ENCODE measurements around the gene KCNQ5.
A peak's percentile ranks its signal among the peaks of the same experiment; 100 is the strongest.
"Not testable (repeated sequence)": the region's sequence is repeated elsewhere in the genome, so short reads cannot be mapped to it uniquely, and the experiment has no call there.

The KCNQ5 gene

DNA sequence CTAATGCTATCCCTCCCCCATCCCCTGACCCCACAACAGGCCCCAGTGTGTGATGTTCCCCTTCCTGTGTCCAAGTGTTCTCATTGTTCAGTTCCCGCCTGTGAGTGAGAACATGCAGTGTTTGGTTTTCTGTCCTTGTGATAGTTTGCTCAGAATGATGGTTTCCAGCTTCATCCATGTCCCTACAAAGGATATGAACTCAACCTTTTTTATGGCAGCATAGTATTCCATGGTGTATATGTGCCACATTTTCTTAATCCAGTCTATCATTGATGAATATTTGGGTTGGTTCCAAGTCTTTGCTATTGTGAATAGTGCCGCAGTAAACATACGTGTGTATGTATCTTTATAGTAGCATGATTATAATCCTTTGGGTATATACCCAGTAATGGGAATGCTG is 356.9 kb downstream of the KCNQ5 start:
- not testable (repeated sequence) for H3K36me3 ChIP-seq (ENCODE audit: control insufficient read depth, insufficient read depth, low read length, severe bottlenecking); H3K27me3 ChIP-seq (replicated peaks; ENCODE audit: control insufficient read depth, insufficient read depth, low read length); DNase-seq (ENCODE audit: low read depth); H3K4me1 ChIP-seq (ENCODE audit: control insufficient read depth, insufficient read depth, low read length); H3K4me3 ChIP-seq (ENCODE audit: low read length); H3K9ac ChIP-seq (ENCODE audit: low read length); H3K9me3 ChIP-seq (ENCODE audit: control insufficient read depth, low read length)

DNA sequence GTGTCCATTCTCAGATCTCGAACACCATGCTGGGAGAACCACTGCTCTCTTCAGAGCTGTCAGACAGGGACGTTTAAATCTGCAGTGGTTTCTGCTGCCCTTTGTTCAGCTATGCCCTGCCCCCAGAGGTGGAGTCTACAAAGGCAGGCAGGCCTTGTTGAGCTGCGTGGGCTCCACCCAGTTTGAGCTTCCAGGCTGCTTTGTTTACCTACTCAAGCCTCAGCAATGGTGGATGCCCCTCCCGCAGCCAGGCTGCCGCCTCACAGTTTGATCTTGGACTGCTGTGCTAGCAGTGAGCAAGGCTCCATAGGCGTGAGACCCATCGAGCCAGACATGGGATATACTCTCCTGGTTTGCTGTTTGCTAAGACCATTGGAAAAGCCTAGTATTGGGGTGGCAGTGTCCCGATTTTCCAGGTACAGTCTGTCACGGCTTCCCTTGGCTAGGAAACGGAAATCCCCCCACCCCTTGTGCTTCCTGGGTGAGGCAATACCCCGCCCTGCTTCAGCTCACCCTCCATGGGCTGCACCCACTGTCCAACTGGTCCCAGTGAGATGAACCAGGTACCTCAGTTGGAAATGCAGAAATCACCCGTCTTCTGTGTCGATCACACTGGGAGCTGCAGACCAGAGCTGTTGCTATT is 362.4 kb downstream of the KCNQ5 start:
- not testable (repeated sequence) for H3K9me3 ChIP-seq (ENCODE audit: control insufficient read depth, low read length); H3K4me1 ChIP-seq (ENCODE audit: control insufficient read depth, insufficient read depth, low read length); DNase-seq (ENCODE audit: low read depth); H3K36me3 ChIP-seq (ENCODE audit: control insufficient read depth, insufficient read depth, low read length, severe bottlenecking); H3K27me3 ChIP-seq (replicated peaks; ENCODE audit: control insufficient read depth, insufficient read depth, low read length); H3K4me3 ChIP-seq (ENCODE audit: low read length); H3K9ac ChIP-seq (ENCODE audit: low read length)

GRCh38 chr6:72984981-72985665 is 363.3 kb downstream of the KCNQ5 start:
- Histone ChIP-seq H3K4me1 (ENCODE audit: control insufficient read depth, insufficient read depth, low read length) (no peaks in the 10 kb centered on the region), H3K27me3 (replicated peaks; ENCODE audit: control insufficient read depth, insufficient read depth, low read length) (no peaks in the 10 kb centered on the region), H3K4me3 (ENCODE audit: low read length) (no peak overlapping the region), H3K36me3 (ENCODE audit: control insufficient read depth, insufficient read depth, low read length, severe bottlenecking) (no peaks in the 10 kb centered on the region), H3K9ac (ENCODE audit: low read length) (no peak overlapping the region), H3K9me3 (ENCODE audit: control insufficient read depth, low read length) (no peaks in the 10 kb centered on the region)
- DNase-seq (ENCODE audit: low read depth), result peak; percentile 27

DNA sequence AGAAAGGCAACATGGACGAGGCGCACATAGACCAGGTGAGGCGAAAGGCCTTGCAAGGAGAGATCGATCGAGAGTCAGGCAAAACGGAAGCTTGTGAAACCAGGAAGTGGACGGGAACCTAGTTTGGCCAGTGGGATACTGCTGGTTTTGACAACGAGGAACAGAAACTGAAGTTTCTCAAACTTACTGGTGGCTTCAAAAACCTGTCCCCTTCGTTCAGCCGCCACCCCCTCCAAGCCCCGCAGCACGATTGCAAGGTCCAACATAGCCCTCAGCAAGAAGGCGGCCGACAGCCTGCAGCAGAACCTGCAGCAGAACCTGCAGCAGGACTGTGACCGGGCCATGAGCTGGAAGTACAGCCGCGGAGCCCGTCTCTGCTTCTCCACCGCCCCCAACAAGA is 365.4 kb downstream of the KCNQ5 start:
- H3K36me3 ChIP-seq (ENCODE audit: control insufficient read depth, insufficient read depth, low read length, severe bottlenecking), result no peaks in the 10 kb centered on the region
- no peaks in the 10 kb centered on the region for H3K27me3 ChIP-seq (replicated peaks; ENCODE audit: control insufficient read depth, insufficient read depth, low read length)
- no peaks in the 10 kb centered on the region for H3K9me3 ChIP-seq (ENCODE audit: control insufficient read depth, low read length)
- DNase-seq (ENCODE audit: low read depth), result no peak
- no peaks in the 10 kb centered on the region for H3K4me1 ChIP-seq (ENCODE audit: control insufficient read depth, insufficient read depth, low read length)
- H3K4me3 ChIP-seq (ENCODE audit: low read length), result no peak overlapping the region
- no peak overlapping the region for H3K9ac ChIP-seq (ENCODE audit: low read length)

- DNase-seq (ENCODE audit: low read depth), result no peak
Measured at GRCh38 chr6:72999995-73000394, 378.1 kb downstream of the KCNQ5 start.

GRCh38 chr6:73000460-73000859 is 378.6 kb downstream of the KCNQ5 start:
- no peaks in the 10 kb centered on the region for H3K27me3 ChIP-seq (replicated peaks; ENCODE audit: control insufficient read depth, insufficient read depth, low read length)
- DNase-seq (ENCODE audit: low read depth), result no peak
- no peaks in the 10 kb centered on the region for H3K36me3 ChIP-seq (ENCODE audit: control insufficient read depth, insufficient read depth, low read length, severe bottlenecking)
- no peaks in the 10 kb centered on the region for H3K9me3 ChIP-seq (ENCODE audit: control insufficient read depth, low read length)
- H3K4me3 ChIP-seq (ENCODE audit: low read length), result no peak overlapping the region
- H3K9ac ChIP-seq (ENCODE audit: low read length), result no peak overlapping the region
- no peaks in the 10 kb centered on the region for H3K4me1 ChIP-seq (ENCODE audit: control insufficient read depth, insufficient read depth, low read length)

More at GRCh38 chr6:72999995-73000394, 378.1 kb downstream of the KCNQ5 start:
- H3K36me3 ChIP-seq (ENCODE audit: control insufficient read depth, insufficient read depth, low read length, severe bottlenecking), result no peaks in the 10 kb centered on the region
- no peak overlapping the region for H3K9ac ChIP-seq (ENCODE audit: low read length)
- no peaks in the 10 kb centered on the region for H3K4me1 ChIP-seq (ENCODE audit: control insufficient read depth, insufficient read depth, low read length)
- no peaks in the 10 kb centered on the region for H3K9me3 ChIP-seq (ENCODE audit: control insufficient read depth, low read length)
- no peak overlapping the region for H3K4me3 ChIP-seq (ENCODE audit: low read length)
- no peaks in the 10 kb centered on the region for H3K27me3 ChIP-seq (replicated peaks; ENCODE audit: control insufficient read depth, insufficient read depth, low read length)

DNA sequence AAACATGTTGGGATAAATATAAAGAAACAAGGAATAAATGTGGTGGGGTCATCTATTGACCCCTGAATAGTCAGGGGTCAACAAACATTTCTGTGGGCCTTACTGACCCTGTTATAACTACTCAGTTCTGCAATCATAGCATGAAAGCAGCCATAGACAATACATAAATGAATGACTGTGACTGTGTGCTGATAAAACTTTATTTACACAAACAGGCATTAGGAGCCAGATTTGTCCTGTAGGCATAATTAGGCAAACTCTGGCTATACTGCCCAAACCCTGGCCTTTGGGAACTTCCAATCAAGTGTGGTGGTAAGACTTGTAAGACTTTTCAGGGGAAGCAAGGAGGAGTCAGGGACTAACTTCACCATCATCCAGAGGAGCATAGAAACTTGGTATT is 380.7 kb downstream of the KCNQ5 start:
- H3K9ac ChIP-seq (ENCODE audit: low read length), result no peak overlapping the region
- H3K36me3 ChIP-seq (ENCODE audit: control insufficient read depth, insufficient read depth, low read length, severe bottlenecking), result no peaks in the 10 kb centered on the region
- H3K4me3 ChIP-seq (ENCODE audit: low read length), result no peak overlapping the region
- no peaks in the 10 kb centered on the region for H3K27me3 ChIP-seq (replicated peaks; ENCODE audit: control insufficient read depth, insufficient read depth, low read length)
- no peak for DNase-seq (ENCODE audit: low read depth)
- H3K4me1 ChIP-seq (ENCODE audit: control insufficient read depth, insufficient read depth, low read length), result no peaks in the 10 kb centered on the region
- H3K9me3 ChIP-seq (ENCODE audit: control insufficient read depth, low read length), result peaks cover 2% of the 10 kb centered on the region

GRCh38 chr6:73003302-73003701 is 381.4 kb downstream of the KCNQ5 start:
- Histone ChIP-seq H3K9ac (ENCODE audit: low read length) (no peak overlapping the region), H3K4me3 (ENCODE audit: low read length) (no peak overlapping the region), H3K36me3 (ENCODE audit: control insufficient read depth, insufficient read depth, low read length, severe bottlenecking) (no peaks in the 10 kb centered on the region), H3K9me3 (ENCODE audit: control insufficient read depth, low read length) (peaks cover 8% of the 10 kb centered on the region), H3K27me3 (replicated peaks; ENCODE audit: control insufficient read depth, insufficient read depth, low read length) (no peaks in the 10 kb centered on the region), H3K4me1 (ENCODE audit: control insufficient read depth, insufficient read depth, low read length) (no peaks in the 10 kb centered on the region)
- DNase-seq (ENCODE audit: low read depth), result no peak

- no peak overlapping the region for H3K9ac ChIP-seq (ENCODE audit: low read length)
- no peaks in the 10 kb centered on the region for H3K36me3 ChIP-seq (ENCODE audit: control insufficient read depth, insufficient read depth, low read length, severe bottlenecking)
- DNase-seq (ENCODE audit: low read depth), result no peak
- no peak overlapping the region for H3K4me3 ChIP-seq (ENCODE audit: low read length)
- peaks cover 11% of the 10 kb centered on the region for H3K9me3 ChIP-seq (ENCODE audit: control insufficient read depth, low read length)
- no peaks in the 10 kb centered on the region for H3K27me3 ChIP-seq (replicated peaks; ENCODE audit: control insufficient read depth, insufficient read depth, low read length)
- no peaks in the 10 kb centered on the region for H3K4me1 ChIP-seq (ENCODE audit: control insufficient read depth, insufficient read depth, low read length)
Measured at GRCh38 chr6:73004231-73004630, 382.4 kb downstream of the KCNQ5 start.

DNA sequence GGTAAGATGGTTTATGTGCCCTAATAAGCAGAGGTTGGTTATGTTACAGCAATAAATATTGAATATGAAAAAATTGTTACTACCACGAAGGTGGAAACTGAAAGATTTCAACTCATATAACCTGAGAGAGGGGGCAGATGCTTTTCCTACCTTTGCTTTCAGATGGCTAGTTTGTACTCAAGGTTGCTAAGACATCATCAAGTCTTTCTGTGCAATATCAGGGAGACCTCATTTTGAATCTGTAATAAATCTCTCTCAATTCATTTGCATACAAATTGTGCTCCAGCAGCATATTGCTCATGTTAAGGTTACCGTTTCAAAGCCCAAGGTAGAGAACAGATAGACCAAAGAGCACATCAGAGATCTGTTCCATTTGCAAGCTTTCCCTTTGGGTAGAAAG is 383.0 kb downstream of the KCNQ5 start:
- no peak overlapping the region for H3K9ac ChIP-seq (ENCODE audit: low read length)
- H3K9me3 ChIP-seq (ENCODE audit: control insufficient read depth, low read length), result peaks cover 11% of the 10 kb centered on the region
- no peaks in the 10 kb centered on the region for H3K36me3 ChIP-seq (ENCODE audit: control insufficient read depth, insufficient read depth, low read length, severe bottlenecking)
- no peaks in the 10 kb centered on the region for H3K27me3 ChIP-seq (replicated peaks; ENCODE audit: control insufficient read depth, insufficient read depth, low read length)
- H3K4me1 ChIP-seq (ENCODE audit: control insufficient read depth, insufficient read depth, low read length), result no peaks in the 10 kb centered on the region
- H3K4me3 ChIP-seq (ENCODE audit: low read length), result no peak overlapping the region
- DNase-seq (ENCODE audit: low read depth), result no peak

- H3K9ac ChIP-seq (ENCODE audit: low read length), result no peak overlapping the region
- H3K4me1 ChIP-seq (ENCODE audit: control insufficient read depth, insufficient read depth, low read length), result no peaks in the 10 kb centered on the region
- H3K9me3 ChIP-seq (ENCODE audit: control insufficient read depth, low read length), result peaks cover 11% of the 10 kb centered on the region
- no peak overlapping the region for H3K4me3 ChIP-seq (ENCODE audit: low read length)
- no peak for DNase-seq (ENCODE audit: low read depth)
- no peaks in the 10 kb centered on the region for H3K36me3 ChIP-seq (ENCODE audit: control insufficient read depth, insufficient read depth, low read length, severe bottlenecking)
- no peaks in the 10 kb centered on the region for H3K27me3 ChIP-seq (replicated peaks; ENCODE audit: control insufficient read depth, insufficient read depth, low read length)
Measured at GRCh38 chr6:73006146-73006545, 384.3 kb downstream of the KCNQ5 start.

- Histone ChIP-seq H3K36me3 (ENCODE audit: control insufficient read depth, insufficient read depth, low read length, severe bottlenecking) (no peaks in the 10 kb centered on the region), H3K9me3 (ENCODE audit: control insufficient read depth, low read length) (peaks cover 11% of the 10 kb centered on the region), H3K4me3 (ENCODE audit: low read length) (no peak overlapping the region), H3K9ac (ENCODE audit: low read length) (no peak overlapping the region), H3K27me3 (replicated peaks; ENCODE audit: control insufficient read depth, insufficient read depth, low read length) (peaks cover 6% of the 10 kb centered on the region), H3K4me1 (ENCODE audit: control insufficient read depth, insufficient read depth, low read length) (no peaks in the 10 kb centered on the region)
- DNase-seq (ENCODE audit: low read depth), result no peak
Measured at GRCh38 chr6:73011945-73012344, 390.1 kb downstream of the KCNQ5 start.

Measured in adipocyte (in vitro differentiated cells).